Ishikawa (cell line): ENCODE results near the gene HERC5.

ENCODE experiments used
- NFIC ChIP-seq: IDR thresholded peaks from 2 replicates; pipeline ENCODE4 v1.6.1; 2012
- TAF1 ChIP-seq: IDR thresholded peaks from 2 replicates; pipeline ENCODE4 v1.6.1; 2012; ENCODE audit warnings: low read depth, mild to moderate bottlenecking

- peak; percentile 96 for TF ChIP-seq TAF1
- no peak; the same call in 1 of the 2 replicates for TF ChIP-seq NFIC
These were observed 66.6 kb downstream of the HERC5 start, which contains the start of gene PYURF for GRCh38 chr4:88523325-88524129.
